OCI-M1 (cell line): ENCODE results near the gene PPP2R3A.
"Not testable (repeated sequence)": the region's sequence is repeated elsewhere in the genome, so short reads cannot be mapped to it uniquely, and the experiment has no call there.

Experiments used
- DNase-seq: peaks from one replicate; lab custom pipeline; 2025; lab: John Stamatoyannopoulos, UW

The PPP2R3A gene

GRCh38 chr3:136149667-136150066 is 184.1 kb downstream of the PPP2R3A start:
- no peak for DNase-seq

GRCh38 chr3:136151219-136151618 is 185.7 kb downstream of the PPP2R3A start:
- DNase-seq, result no peak

- DNase-seq, result no peak
These were observed 186.8 kb downstream of the PPP2R3A start for GRCh38 chr3:136152176-136152843.

- no peak for DNase-seq
These were observed 187.4 kb downstream of the PPP2R3A start for GRCh38 chr3:136152963-136153362.

GRCh38 chr3:136161516-136161915 is 196.0 kb downstream of the PPP2R3A start:
- DNase-seq, result no peak

DNA sequence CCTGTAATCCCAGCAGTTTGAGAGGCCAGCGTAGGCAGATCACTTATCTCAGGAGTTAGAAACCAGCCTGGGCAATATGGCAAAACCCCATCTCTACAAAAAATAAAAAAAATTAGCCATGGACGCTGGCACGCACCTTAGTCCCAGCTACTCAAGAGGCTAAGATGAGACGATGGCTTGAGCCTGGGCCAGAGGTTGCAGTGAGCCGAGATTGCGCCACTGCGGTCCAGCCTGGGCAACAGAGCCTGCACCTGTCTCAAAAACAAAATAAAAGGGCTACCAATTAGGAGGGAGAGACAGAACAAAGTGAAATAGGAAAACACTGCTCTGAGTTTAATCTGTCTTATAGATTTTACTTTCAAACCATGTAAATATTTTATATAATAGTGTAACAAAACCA is 196.8 kb downstream of the PPP2R3A start:
- DNase-seq, result no peak

- DNase-seq, result not testable (repeated sequence)
These were observed 198.1 kb downstream of the PPP2R3A start for GRCh38 chr3:136163607-136164006.

- no peak for DNase-seq
These were observed 201.0 kb downstream of the PPP2R3A start for GRCh38 chr3:136166507-136166906.

DNA sequence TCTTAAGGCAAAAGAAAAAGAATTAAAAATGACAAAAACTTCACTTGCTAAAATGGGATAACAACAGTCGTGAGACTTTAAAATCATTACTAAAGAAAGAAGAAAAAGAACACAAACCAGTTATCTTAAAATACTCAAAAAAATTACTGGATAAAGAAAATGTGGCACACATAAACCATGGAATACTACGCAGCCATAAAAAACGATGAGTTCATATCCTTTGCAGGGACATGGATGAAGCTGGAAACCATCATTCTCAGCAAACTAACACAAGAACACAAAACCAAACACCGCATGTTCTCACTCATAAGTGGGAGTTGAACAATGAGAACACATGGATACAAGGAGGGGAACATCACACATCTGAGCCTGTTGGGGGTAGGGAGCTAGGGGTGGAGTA is 202.7 kb downstream of the PPP2R3A start:
- not testable (repeated sequence) for DNase-seq

DNA sequence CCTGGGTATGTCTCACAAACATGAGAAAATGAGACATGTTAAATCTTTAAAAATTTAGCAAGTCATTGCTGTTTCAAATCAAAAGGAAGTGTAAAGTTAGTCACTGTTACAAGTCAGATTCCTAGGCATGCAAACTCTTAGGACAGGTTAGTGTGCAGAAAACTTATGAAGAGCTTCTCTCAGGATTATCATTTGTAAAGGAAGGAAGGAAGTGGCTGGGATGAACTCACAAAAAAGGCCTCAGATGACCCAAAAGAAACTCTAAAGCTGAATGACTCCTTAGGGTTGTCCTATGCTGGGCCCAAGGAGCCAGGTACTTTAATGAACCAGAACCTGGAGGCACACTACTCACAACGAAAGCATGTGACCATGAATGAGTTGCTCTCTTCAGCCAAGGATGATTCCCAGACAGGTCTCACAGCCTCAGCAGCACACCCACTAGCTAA is 205.6 kb downstream of the PPP2R3A start:
- peak; percentile 26 for DNase-seq

GRCh38 chr3:136173939-136174490 is 208.5 kb downstream of the PPP2R3A start:
- no peak for DNase-seq

DNA sequence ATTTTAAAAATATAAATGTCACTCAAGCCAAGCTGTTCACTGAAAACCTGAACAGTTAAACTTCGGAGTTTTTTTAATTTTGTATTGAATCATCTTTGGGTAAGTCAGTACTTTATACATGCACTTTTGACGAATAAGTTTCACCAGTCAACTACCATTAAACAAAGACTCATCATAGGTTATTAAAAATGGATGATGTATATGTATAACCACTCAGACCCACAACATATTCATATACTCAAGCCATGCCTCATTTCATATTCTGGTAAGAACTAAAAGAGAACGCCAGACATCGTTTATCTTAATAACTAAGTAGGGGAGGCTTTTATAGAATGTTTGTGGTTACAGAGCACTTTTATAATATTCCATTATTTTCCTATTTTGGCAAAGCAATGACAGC is 212.3 kb downstream of the PPP2R3A start:
- no peak for DNase-seq

- DNase-seq, result no peak
These were observed 216.2 kb downstream of the PPP2R3A start for GRCh38 chr3:136181741-136182140.

DNA sequence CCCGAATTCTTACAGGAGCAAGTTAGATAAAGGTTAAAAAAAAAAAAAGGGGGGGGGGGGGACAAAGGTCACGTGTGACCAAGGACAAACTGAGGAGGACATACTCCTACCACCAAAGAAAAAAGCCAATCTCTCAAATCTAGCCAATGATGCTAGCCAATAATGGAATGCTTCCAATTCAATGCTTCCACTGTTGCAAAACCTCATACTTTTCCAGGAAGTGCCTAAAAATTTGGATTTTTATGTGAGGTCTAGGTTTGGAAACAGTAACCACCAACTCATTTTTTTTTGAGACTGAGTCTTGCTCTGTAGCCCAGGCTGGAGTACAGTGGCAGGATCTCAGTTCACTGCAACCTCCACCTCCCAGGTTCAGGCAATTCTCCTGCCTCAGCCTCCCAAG is 219.2 kb downstream of the PPP2R3A start:
- no peak for DNase-seq

- DNase-seq, result no peak
These were observed 220.8 kb downstream of the PPP2R3A start for GRCh38 chr3:136186344-136186743.

GRCh38 chr3:136186846-136187245 is 221.3 kb downstream of the PPP2R3A start:
- no peak for DNase-seq

DNA sequence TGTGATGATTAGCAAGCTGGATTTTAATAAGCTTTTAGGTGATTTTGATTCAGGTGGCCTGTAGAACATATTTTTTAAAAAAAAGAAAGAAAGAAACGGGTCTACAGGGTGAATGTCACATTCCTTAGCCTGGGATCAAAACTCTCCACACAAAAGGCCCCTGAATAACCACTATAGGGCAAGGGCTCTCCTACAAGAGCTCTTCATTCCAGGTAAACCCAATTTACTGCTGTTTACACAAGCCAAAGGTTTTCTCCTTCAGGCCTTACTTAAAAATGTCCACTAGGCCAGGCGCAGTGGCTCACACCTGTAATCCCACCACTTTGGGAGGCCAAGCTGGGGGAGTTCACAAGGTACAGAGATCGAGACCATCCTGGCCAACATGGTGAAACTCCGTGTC is 222.3 kb downstream of the PPP2R3A start:
- no peak for DNase-seq

- no peak for DNase-seq
These were observed 223.5 kb downstream of the PPP2R3A start for GRCh38 chr3:136189043-136189442.

DNA sequence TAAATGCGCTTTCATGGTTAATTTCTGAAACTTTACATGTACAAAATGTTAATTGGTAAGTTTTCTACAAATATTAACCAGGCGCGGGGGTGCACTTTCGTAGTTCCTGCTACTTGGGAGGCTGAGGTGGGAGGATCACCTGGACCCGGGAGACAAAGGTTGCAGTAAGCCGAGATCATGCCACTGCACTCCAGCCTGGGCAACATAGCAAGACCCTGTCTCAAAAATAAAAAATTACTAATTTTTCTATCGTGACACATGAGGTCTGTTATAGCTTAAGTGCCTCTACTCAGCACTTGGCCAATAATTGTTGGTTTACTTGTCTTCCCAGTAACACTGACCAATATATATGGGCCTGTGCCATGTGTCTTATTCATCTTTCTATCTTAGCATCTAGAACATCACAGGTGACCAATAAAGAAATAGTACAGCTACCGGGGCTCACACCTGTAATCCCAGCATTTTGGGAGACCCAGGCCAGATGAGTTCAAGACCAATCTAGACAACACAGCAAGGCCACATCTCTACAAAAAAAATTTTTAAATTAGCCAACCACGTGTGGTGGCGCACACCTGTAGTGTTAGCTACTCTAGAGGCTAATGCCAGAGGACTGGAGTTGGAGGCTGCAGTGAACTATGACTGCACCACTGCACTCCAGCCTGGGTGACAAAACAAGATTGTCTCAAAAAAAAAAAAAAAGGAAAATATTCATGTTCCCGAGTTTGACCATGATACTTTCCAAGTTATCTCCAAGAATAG is 224.5 kb downstream of the PPP2R3A start:
- DNase-seq, result no peak

DNA sequence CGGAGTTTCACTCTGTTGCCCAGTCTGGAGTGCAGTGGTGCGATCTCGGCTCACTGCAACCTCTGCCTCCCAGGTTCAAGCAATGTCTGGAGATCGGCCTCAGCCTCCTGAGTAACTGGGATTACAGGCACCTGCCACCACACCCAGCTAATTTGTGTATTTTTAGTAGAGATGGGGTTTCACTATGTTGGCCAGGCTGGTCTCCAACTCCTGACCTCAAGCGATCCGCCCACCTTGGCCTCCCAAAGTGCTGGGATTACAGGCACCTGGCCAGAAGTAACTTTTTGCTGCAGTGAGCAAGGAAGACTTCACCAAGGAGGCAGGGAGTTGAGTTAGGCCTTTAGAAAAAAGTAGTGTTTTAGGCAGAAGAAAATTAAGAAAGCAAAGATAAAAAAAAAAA is 226.7 kb downstream of the PPP2R3A start:
- DNase-seq, result not testable (repeated sequence)

DNA sequence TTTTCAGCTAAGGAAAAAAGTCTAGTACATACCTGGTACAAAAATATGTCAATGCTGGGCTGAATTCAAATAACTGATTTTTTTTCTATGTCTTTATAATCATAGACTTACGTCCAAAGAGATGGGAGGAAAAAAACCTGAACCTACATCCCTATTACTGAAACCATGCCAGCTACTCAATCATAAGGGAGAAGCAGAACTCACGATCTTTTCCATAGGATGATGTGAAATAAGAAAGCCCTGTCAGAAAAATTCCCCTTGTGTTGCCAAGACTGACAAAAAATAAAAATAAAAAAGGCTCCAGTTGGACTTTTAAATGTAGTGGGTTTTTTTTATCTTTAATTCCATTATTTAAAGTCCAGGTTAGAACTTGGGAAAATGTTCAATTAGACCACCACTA is 227.3 kb downstream of the PPP2R3A start:
- peak; percentile 29 for DNase-seq

GRCh38 chr3:136193278-136194054 is 227.9 kb downstream of the PPP2R3A start:
- peak; percentile 62 for DNase-seq
